Measurements from ENCODE around the gene MTA1. TPM values are rescaled to one million over a fixed set of nuclear protein-coding genes. Genes with fewer than 3 reads are reported as not detected.

The MTA1 gene
- total RNA-seq, 1 donor from 2014 or later: 118 TPM

DNA sequence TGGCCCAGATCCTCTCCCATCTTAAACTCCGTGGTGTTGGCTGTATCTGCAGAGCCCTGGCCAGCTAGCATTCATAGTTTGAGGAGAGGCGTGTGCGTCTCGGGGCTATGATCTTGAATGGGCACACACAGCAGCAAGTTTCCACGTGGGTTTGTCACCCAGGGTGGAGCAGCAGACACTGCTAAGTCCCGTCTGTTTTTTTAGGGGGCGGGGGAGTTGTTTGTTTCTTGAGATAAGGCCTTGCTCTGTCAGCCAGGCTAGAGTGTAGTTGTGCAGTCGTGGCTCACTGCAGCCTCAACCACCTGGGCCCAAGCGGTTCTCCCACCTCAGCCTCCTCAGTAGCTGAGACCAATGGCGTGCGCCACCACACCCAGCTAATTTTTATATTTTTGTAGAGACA lies 41.4 kb upstream of the MTA1 start:
- no peak for DNase-seq (ENCODE audit: low spot score in 2 of 2)
- Histone ChIP-seq H3K9me3 (no peaks in the 10 kb centered on the region), H3K4me3 (no peak overlapping the region), H3K27ac (no peak overlapping the region), H3K27me3 (no peaks in the 10 kb centered on the region), H3K36me3 (peaks cover 9 to 34% of the 10 kb centered on the region in 2 donors), H3K4me1 (no peaks in the 10 kb centered on the region)
- TF ChIP-seq, protein P1, sequence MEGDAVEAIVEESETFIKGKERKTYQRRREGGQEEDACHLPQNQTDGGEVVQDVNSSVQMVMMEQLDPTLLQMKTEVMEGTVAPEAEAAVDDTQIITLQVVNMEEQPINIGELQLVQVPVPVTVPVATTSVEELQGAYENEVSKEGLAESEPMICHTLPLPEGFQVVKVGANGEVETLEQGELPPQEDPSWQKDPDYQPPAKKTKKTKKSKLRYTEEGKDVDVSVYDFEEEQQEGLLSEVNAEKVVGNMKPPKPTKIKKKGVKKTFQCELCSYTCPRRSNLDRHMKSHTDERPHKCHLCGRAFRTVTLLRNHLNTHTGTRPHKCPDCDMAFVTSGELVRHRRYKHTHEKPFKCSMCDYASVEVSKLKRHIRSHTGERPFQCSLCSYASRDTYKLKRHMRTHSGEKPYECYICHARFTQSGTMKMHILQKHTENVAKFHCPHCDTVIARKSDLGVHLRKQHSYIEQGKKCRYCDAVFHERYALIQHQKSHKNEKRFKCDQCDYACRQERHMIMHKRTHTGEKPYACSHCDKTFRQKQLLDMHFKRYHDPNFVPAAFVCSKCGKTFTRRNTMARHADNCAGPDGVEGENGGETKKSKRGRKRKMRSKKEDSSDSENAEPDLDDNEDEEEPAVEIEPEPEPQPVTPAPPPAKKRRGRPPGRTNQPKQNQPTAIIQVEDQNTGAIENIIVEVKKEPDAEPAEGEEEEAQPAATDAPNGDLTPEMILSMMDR (IDR thresholded peaks at IDR 0.05): no peak
- intact Hi-C loops (cut with DNase I): no loop called here

DNA sequence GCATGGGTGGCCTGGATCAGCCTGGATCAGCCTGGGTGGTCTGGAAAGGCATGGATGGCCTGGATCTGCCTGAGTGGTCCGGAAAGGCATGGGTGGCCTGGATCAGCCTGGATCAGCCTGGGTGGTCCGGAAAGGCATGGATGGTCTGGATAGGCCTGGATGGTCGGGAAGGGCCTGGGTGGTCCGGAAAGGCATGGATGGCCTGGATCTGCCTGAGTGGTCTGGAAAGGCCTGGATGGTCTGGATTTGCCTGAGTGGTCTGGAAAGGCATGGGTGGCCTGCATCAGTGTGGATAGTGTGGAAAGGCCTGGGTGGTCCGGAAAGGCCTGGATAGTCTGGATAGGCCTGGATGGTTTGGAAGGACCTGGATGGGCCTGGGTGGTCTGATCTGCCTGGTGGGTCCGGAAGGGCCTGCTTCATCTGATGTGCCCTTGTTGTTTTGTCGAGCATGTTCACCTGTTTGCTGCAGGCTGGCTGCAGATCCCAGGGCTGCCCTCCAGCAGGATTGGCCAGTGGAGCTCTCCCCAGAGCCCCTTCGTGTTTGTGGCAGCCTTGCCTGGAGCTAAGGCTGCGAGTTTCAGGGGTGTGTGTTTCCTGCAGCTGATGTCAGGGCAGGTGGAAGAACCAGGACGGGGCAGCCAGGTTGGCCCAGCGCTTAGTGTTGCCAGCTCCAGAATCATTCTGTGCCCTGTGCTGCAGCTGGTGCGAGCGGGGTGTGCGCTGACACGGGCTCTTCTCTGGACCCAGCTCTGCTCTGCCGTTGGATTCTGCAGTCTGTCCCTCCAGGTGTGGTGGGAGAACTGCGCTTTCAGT lies 40.5 kb upstream of the MTA1 start:
- H3K4me1 ChIP-seq: no peaks in the 10 kb centered on the region
- TF ChIP-seq, protein P1 (IDR thresholded peaks at IDR 0.05): no peak
- no peaks in the 10 kb centered on the region for H3K9me3 ChIP-seq
- no peak overlapping the region for H3K27ac ChIP-seq
- intact Hi-C loops (cut with DNase I): no loop called here
- DNase-seq (ENCODE audit: low spot score in 2 of 2): no peak
- no peaks in the 10 kb centered on the region for H3K27me3 ChIP-seq
- H3K4me3 ChIP-seq: no peak overlapping the region
- H3K36me3 ChIP-seq: peaks cover 18 to 41% of the 10 kb centered on the region in 2 donors

DNA sequence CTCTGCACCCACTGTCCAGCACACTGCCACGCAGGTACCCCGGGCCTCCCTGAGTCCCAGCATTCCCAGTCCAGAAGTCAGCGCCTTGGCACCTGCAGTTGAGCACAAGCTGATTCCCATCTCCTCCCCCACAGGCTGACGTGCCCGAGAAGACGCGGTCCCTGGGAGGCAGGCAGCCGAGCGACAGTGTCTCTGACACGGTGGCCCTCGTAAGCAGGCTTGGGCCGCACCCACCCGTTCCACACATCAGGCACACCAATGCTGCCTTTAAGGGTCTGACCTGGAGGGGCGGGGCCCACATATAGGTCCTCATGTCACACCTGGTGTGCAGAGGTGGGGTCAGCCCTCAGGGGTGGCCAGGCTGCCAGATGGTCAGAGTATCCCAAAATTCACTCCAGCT lies 39.7 kb upstream of the MTA1 start:
- H3K36me3 ChIP-seq: peaks cover 25 to 50% of the 10 kb centered on the region in 2 donors
- no peak for DNase-seq (ENCODE audit: low spot score in 2 of 2)

DNA sequence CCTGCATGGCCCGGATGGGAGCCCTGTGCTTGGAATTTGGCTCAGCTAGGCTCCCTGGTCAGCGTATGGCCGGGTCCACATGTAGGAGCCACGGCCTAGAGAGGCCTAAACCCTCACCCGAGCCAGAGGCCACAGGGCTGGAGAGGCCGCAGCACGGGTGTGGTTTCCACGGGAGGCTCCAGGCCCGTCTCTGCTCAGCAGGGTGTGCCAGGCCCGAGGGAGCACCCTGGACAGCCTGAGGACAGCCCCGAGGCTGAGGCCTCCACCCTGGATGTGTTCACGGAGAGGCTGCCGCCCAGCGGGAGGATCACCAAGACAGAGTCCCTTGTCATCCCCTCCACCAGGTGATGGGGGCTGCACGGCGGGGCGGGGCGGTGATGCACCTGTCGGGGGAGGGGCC lies 38.9 kb upstream of the MTA1 start:
- Histone ChIP-seq H3K4me1 (no peaks in the 10 kb centered on the region), H3K9me3 (no peaks in the 10 kb centered on the region), H3K4me3 (no peak overlapping the region), H3K36me3 (peaks cover 33 to 54% of the 10 kb centered on the region in 2 donors), H3K27ac (no peak overlapping the region), H3K27me3 (no peaks in the 10 kb centered on the region)
- TF ChIP-seq, protein P1 (IDR thresholded peaks at IDR 0.05): no peak
- DNase-seq (ENCODE audit: low spot score in 2 of 2): no peak
- intact Hi-C loops (cut with DNase I): no loop called here

More for the DNA sequence above, 39.7 kb upstream of the MTA1 start:
- no peaks in the 10 kb centered on the region for H3K27me3 ChIP-seq
- H3K4me3 ChIP-seq: no peak overlapping the region
- TF ChIP-seq, protein P1 (IDR thresholded peaks at IDR 0.05): no peak
- H3K9me3 ChIP-seq: no peaks in the 10 kb centered on the region
- H3K27ac ChIP-seq: no peak overlapping the region
- intact Hi-C loops (cut with DNase I): no loop called here
- H3K4me1 ChIP-seq: no peaks in the 10 kb centered on the region

DNA sequence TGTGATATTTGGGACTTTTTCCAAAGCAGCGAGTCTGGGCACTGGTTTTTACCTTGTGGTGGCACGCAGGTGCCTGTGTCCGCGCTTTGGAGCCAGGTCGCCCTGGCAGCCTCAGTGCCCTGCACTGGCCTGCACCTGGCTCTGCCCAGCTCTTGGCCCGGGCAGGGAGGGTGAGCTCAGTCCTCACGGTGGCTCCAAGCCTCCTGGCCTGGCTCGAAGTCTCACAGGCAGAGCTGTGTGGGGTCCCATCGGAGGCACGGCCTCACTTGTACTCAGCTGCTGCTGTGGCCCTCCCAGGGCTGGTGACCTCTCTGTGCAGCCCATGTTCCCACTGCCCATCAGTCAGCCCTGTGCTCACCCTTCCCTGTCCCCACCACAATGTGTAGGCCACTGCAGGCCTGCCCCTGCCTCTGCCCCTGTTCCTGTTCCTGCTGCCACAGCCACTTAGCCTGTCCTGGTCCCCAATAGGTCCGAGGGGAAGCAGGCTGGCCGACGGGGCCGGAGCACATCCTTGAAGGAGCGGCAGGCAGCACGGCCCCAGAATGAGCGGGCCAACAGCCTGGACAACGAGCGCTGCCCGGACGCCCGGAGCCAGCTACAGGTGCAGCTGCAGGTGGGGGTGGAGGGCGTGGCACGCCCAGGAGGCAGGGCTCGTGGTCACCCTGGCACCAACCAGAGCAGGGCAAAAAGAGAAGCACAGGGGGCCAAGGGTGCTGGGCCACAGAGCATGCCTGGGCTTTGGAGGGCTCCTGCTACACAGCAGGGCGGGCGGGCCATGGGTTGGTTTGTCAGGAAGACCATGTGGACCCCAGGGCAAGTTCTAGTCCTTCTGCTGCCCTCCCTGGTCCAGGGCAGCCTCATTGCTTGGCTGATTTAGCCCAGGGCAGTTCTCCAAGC lies 37.9 kb upstream of the MTA1 start:
- intact Hi-C loops (cut with DNase I): no loop called here
- Histone ChIP-seq H3K9me3 (no peaks in the 10 kb centered on the region), H3K4me1 (no peaks in the 10 kb centered on the region), H3K4me3 (no peak overlapping the region), H3K27ac (no peak overlapping the region), H3K27me3 (no peaks in the 10 kb centered on the region), H3K36me3 (peaks cover 35 to 60% of the 10 kb centered on the region in 2 donors)
- DNase-seq (ENCODE audit: low spot score in 2 of 2): no peak
- TF ChIP-seq, protein P1 (IDR thresholded peaks at IDR 0.05): no peak
